Esophagus squamous epithelium (tissue), 5 donors: ENCODE results near the gene GPR132. TPM values are rescaled to one million over a fixed set of nuclear protein-coding genes. Genes with fewer than 3 reads are reported as not detected.

Source experiments
- DNase-seq: peaks from one replicate; lab custom pipeline; 2025; lab: John Stamatoyannopoulos, UW
- H3K27ac ChIP-seq, 4 donors: fragments of 200-600 bp; sonication (generic); one replicate each; pipeline ENCODE4 v1.5.1; 2016 to 2019; ENCODE audit warnings: mild to moderate bottlenecking in 1 of 4
- H3K27me3 ChIP-seq, 4 donors: fragments of 200-600 bp; sonication (generic); 1 replicate in 3 of 4; 2 replicates in 1 of 4; pipeline versions ENCODE4 v1.5.1 to v1.6.0; 2017 to 2021; ENCODE audit warnings: antibody characterized with exemption in 1 of 4
- H3K36me3 ChIP-seq, 3 donors: fragments of 200-600 bp; sonication (generic); one replicate each; pipeline ENCODE4 v1.5.1; 2016 to 2019
- H3K4me1 ChIP-seq, 3 donors: fragments of 200-600 bp; sonication (generic); one replicate each; pipeline ENCODE4 v1.5.1; 2017 to 2019
- H3K4me3 ChIP-seq, 4 donors: fragments of 200-600 bp; sonication (generic); 1 replicate in 3 of 4; 2 replicates in 1 of 4; pipeline ENCODE4 v1.5.1; 2016 to 2019; ENCODE audit warnings: mild to moderate bottlenecking in 2 of 4, moderate library complexity in 1 of 4
- H3K9me3 ChIP-seq, 3 donors: fragments of 200-600 bp; sonication (generic); one replicate each; pipeline ENCODE4 v1.5.1; 2016 to 2019
- CTCF ChIP-seq, 6 experiments: fragments of 450-650 bp in 4 of 6; fragments of 200-600 bp in 2 of 6; sonication (generic) in 2 of 6; IDR thresholded peaks; one replicate each; pipeline ENCODE4 v1.5.1; 2016 to 2019; ENCODE audit warnings: antibody characterized with exemption in 6 of 6, mild to moderate bottlenecking in 4 of 6, moderate library complexity in 4 of 6
- POLR2A ChIP-seq, 4 donors: fragments of 450-650 bp; IDR thresholded peaks; one replicate each; pipeline ENCODE4 v1.6.1; 2017; ENCODE audit warnings: antibody characterized with exemption in 4 of 4, mild to moderate bottlenecking in 4 of 4, moderate library complexity in 3 of 4
- WGBS, 2 donors: methylation state at CpG; one replicate each; pipeline ENCODE4 v1.1.5; 2018; 5-methylcytosine and 5-hydroxymethylcytosine counted together
- intact Hi-C: fragments of 100-400 bp; cut with DNase I; formaldehyde crosslinking; loops from one replicate; pipeline ENCODE4 v1.15.0; 2022
- total RNA-seq, 4 donors: library from RNA; depleted of rRNA; stranded (reverse); fragments of >200 nt; gene quantifications; one replicate each; pipeline ENCODE4 v1.1.0, GENCODE V29; 2016
- donor health status: DM: yes; HTN: yes; CAD: no.

GPR132 gene
- total RNA-seq, 4 donors from 2014 or later, result 0.79 to 5.0 (median 1.6) TPM

GRCh38 chr14:105062048-105062433, 3.2 kb downstream of the GPR132 start:
- 76 to 79% methylated on average over 4 to 6 of the region's 7 CpGs for WGBS, 2 donors
- intact Hi-C loops, result no loop called here
- Histone ChIP-seq H3K4me1 (peaks cover 8 to 61% (median 12%) of the 10 kb centered on the region in 3 donors), H3K9me3 (no peaks in the 10 kb centered on the region), H3K27me3 (peaks cover 0 to 37% (median 0%) of the 10 kb centered on the region in 4 donors), H3K27ac (peak overlapping the region; percentile 51 to 78 (median 70)), H3K4me3 (peak overlapping the region in 2 of 4 donors; percentile 33 to 50), H3K36me3 (no peaks in the 10 kb centered on the region)
- no peak for DNase-seq
- TF ChIP-seq CTCF (IDR thresholded peaks at IDR 0.05), result no peak
- no peak for TF ChIP-seq POLR2A (IDR thresholded peaks at IDR 0.05)

- H3K36me3 ChIP-seq, result no peaks in the 10 kb centered on the region
- peaks cover 0 to 35% (median 0%) of the 10 kb centered on the region in 4 donors for H3K27me3 ChIP-seq
- no peaks in the 10 kb centered on the region for H3K9me3 ChIP-seq
- TF ChIP-seq CTCF (IDR thresholded peaks at IDR 0.05) (no peak), POLR2A (IDR thresholded peaks at IDR 0.05) (no peak)
- H3K27ac ChIP-seq, result peak overlapping the region; percentile 51 to 78 (median 70)
- DNase-seq, result no peak
- WGBS, 2 donors, result no CpG with 5 or more reads among the region's 13 CpGs
- H3K4me3 ChIP-seq, result peak overlapping the region in 3 of 4 donors; percentile 1 to 50 (median 33)
- intact Hi-C loops, result no loop called here
- H3K4me1 ChIP-seq, result peaks cover 8 to 56% (median 12%) of the 10 kb centered on the region in 3 donors
These were observed 3.7 kb downstream of the GPR132 start for GRCh38 chr14:105061428-105062047.

GRCh38 chr14:105060751-105061427, 4.3 kb downstream of the GPR132 start:
- TF ChIP-seq CTCF (IDR thresholded peaks at IDR 0.05), result no peak
- TF ChIP-seq POLR2A (IDR thresholded peaks at IDR 0.05), result no peak
- Histone ChIP-seq H3K4me1 (peaks cover 8 to 50% (median 12%) of the 10 kb centered on the region in 3 donors), H3K27ac (peak overlapping the region; percentile 51 to 78 (median 70)), H3K27me3 (peaks cover 0 to 32% (median 0%) of the 10 kb centered on the region in 4 donors), H3K36me3 (no peaks in the 10 kb centered on the region), H3K4me3 (peak overlapping the region in 3 of 4 donors; percentile 1 to 50 (median 33)), H3K9me3 (no peaks in the 10 kb centered on the region)
- WGBS, 2 donors, result no CpG with 5 or more reads among the region's 30 CpGs
- intact Hi-C loops, result no loop called here
- DNase-seq, result no peak

- Histone ChIP-seq H3K4me1 (peaks cover 8 to 46% (median 12%) of the 10 kb centered on the region in 3 donors), H3K4me3 (peak overlapping the region in 1 of 4 donors; percentile 3), H3K36me3 (no peaks in the 10 kb centered on the region), H3K9me3 (no peaks in the 10 kb centered on the region), H3K27ac (peak overlapping the region in 3 of 4 donors; percentile 51 to 78 (median 74)), H3K27me3 (peaks cover 0 to 27% (median 0%) of the 10 kb centered on the region in 4 donors)
- TF ChIP-seq CTCF (IDR thresholded peaks at IDR 0.05) (no peak), POLR2A (IDR thresholded peaks at IDR 0.05) (no peak)
- intact Hi-C loops, result no loop called here
- no peak for DNase-seq
- 71 to 80% methylated on average over 3 to 6 of the region's 16 CpGs for WGBS, 2 donors
These were observed 5.2 kb downstream of the GPR132 start for GRCh38 chr14:105059925-105060565.
